Keratinocyte (primary cell): ENCODE results near the gene CDRT4. TPM values are rescaled to one million over a fixed set of nuclear protein-coding genes. Genes with fewer than 3 reads are reported as not detected.

Experiments
- DNase-seq: peaks from one replicate; pipeline ENCODE4 v3.0.0-alpha.2; 2011; ENCODE audit warnings: low read depth, missing footprints, low spot score
- FAIRE-seq: peaks from 2 replicates; lab custom pipeline; 2011; peaks lifted over from hg19 to GRCh38; lab: Jason Lieb, UNC
- H2AFZ ChIP-seq: 2 replicates; pipeline ENCODE4 v1.6.0; 2012; ENCODE audit warnings: low read length, control low read depth, inconsistent platforms; ENCODE audit not compliant: control insufficient read depth
- H3K27ac ChIP-seq: 2 replicates; pipeline ENCODE4 v1.5.1; 2011; ENCODE audit warnings: low read length; ENCODE audit not compliant: control insufficient read depth, insufficient read depth
- H3K27me3 ChIP-seq: 3 replicates; pipeline ENCODE4 v1.6.0; 2011; ENCODE audit warnings: low read length; ENCODE audit not compliant: control insufficient read depth, insufficient read depth; ENCODE audit errors: extremely low read depth
- H3K36me3 ChIP-seq, 2 experiments: 2 replicates in 1 of 2; 3 replicates in 1 of 2; pipeline ENCODE4 v1.5.1; 2011; ENCODE audit warnings: low read length in 2 of 2, mild to moderate bottlenecking in 1 of 2; ENCODE audit not compliant: control insufficient read depth in 2 of 2, insufficient read depth in 2 of 2; ENCODE audit errors: extremely low read depth in 1 of 2
- H3K4me1 ChIP-seq: 3 replicates; pipeline ENCODE4 v1.5.1; 2011; ENCODE audit warnings: low read length; ENCODE audit not compliant: control insufficient read depth, insufficient read depth; ENCODE audit errors: extremely low read depth
- H3K4me2 ChIP-seq: 3 replicates; pipeline ENCODE4 v1.6.0; 2011; ENCODE audit warnings: low read depth, low read length; ENCODE audit not compliant: control insufficient read depth, insufficient read depth; ENCODE audit errors: extremely low read depth
- H3K4me3 ChIP-seq, 3 experiments: fragments of 200-600 bp in 1 of 3; sonication (generic) in 1 of 3; 2 replicates in 2 of 3; 3 replicates in 1 of 3; pipeline ENCODE4 v1.5.1; 2011 to 2016; ENCODE audit warnings: low read length in 3 of 3, mild to moderate bottlenecking in 3 of 3, control low read depth in 2 of 3, inconsistent platforms in 1 of 3, low read depth in 1 of 3, mixed read lengths in 1 of 3, mixed run types in 1 of 3, moderate library complexity in 1 of 3; ENCODE audit not compliant: control insufficient read depth in 2 of 3, insufficient read depth in 2 of 3; ENCODE audit errors: extremely low read depth in 1 of 3
- H3K79me2 ChIP-seq: 2 replicates; pipeline ENCODE4 v1.6.0; 2012; ENCODE audit warnings: low read length; ENCODE audit not compliant: control insufficient read depth, insufficient read depth
- H3K9ac ChIP-seq: 3 replicates; pipeline ENCODE4 v1.6.0; 2011; ENCODE audit warnings: low read length; ENCODE audit not compliant: control insufficient read depth, insufficient read depth; ENCODE audit errors: extremely low read depth
- H3K9me1 ChIP-seq: 3 replicates; pipeline ENCODE4 v1.6.0; 2011; ENCODE audit warnings: low read length; ENCODE audit not compliant: control insufficient read depth, insufficient read depth; ENCODE audit errors: extremely low read depth
- H3K9me3 ChIP-seq: 2 replicates; pipeline ENCODE4 v1.5.1; 2012; ENCODE audit warnings: low read depth, low read length; ENCODE audit not compliant: control insufficient read depth
- H4K20me1 ChIP-seq: 3 replicates; pipeline ENCODE4 v1.6.0; 2011; ENCODE audit warnings: low read length; ENCODE audit not compliant: control insufficient read depth, insufficient read depth; ENCODE audit errors: extremely low read depth
- CTCF ChIP-seq, 3 experiments: IDR thresholded peaks in 1 of 3; conservative IDR thresholded peaks in 1 of 3; optimal IDR thresholded peaks in 1 of 3; 2 replicates in 2 of 3; 3 replicates in 1 of 3; pipeline versions ENCODE3 to v1.5.1; 2011; ENCODE audit warnings: low read length in 3 of 3, mild to moderate bottlenecking in 3 of 3, moderate library complexity in 2 of 3, control low read depth in 1 of 3, inconsistent platforms in 1 of 3; ENCODE audit not compliant: insufficient read depth in 2 of 3; ENCODE audit errors: extremely low read depth in 1 of 3
- EZH2 ChIP-seq: IDR thresholded peaks from one replicate; pipeline ENCODE4 v1.6.1; 2012; ENCODE audit warnings: inconsistent platforms, mild to moderate bottlenecking, low read length, moderate library complexity
- dilution Hi-C: fragments of 300-500 bp; cut with MboI; formaldehyde crosslinking; loops from one replicate; pipeline ENCODE4 v1.7.0; 2020; ENCODE audit warnings: low sequenced_read_pairs; ENCODE audit not compliant: extremely low pct_ligation_motif_present
- polyA plus RNA-seq, 5 experiments: library from polyadenylated mRNA; depleted of rRNA in 3 of 5; stranded (reverse) in 3 of 5; stranded (forward) in 1 of 5; unstranded in 1 of 5; fragments of >200 nt; gene quantifications; 1 replicate in 1 of 5; 2 replicates in 3 of 5; 3 replicates in 1 of 5; pipeline versions ENCODE4 v1.2.1 to v1.2.3, GENCODE V29; 2011 to 2012; ENCODE audit warnings: missing spikeins in 2 of 5, low read depth in 1 of 5, low replicate concordance in 1 of 5

The CDRT4 gene
- polyA plus RNA-seq, 1 donor (not counting 4 experiments of a cell fraction or from before 2014, with no cell fraction given), result 0.93 TPM

GRCh38 chr17:15478845-15479244, 11.4 kb upstream of the CDRT4 start:
- no peaks in the 10 kb centered on the region for H4K20me1 ChIP-seq
- H3K9me1 ChIP-seq, result no peaks in the 10 kb centered on the region
- H3K27me3 ChIP-seq, result no peaks in the 10 kb centered on the region
- H3K4me1 ChIP-seq, result peaks cover 6% of the 10 kb centered on the region
- no peak overlapping the region for H3K4me3 ChIP-seq
- H3K4me2 ChIP-seq, result no peak overlapping the region
- TF ChIP-seq CTCF (optimal IDR thresholded peaks at IDR 0.05 in 1 of 3, IDR thresholded peaks at IDR 0.05 in 1 of 3, conservative IDR thresholded peaks at IDR 0.05 in 1 of 3; ENCODE audit: extremely low read depth in 1 of 3, insufficient read depth in 2 of 3, low read length in 3 of 3) (no peak), EZH2 (no peak)
- no peak overlapping the region for H3K9ac ChIP-seq
- H3K36me3 ChIP-seq, result peaks cover 0 to 2% of the 10 kb centered on the region in 2 experiments
- dilution Hi-C loops, result no loop called here
- H3K27ac ChIP-seq, result no peak overlapping the region
- FAIRE-seq, result no peak
- DNase-seq, result no peak
- H2AFZ ChIP-seq, result no peak overlapping the region
- H3K79me2 ChIP-seq, result no peaks in the 10 kb centered on the region
- no peaks in the 10 kb centered on the region for H3K9me3 ChIP-seq

GRCh38 chr17:15475631-15476354, 8.4 kb upstream of the CDRT4 start:
- H3K4me3 ChIP-seq, result no peak overlapping the region
- dilution Hi-C loops, result no loop called here
- H3K27ac ChIP-seq, result no peak overlapping the region
- H3K79me2 ChIP-seq, result no peaks in the 10 kb centered on the region
- no peaks in the 10 kb centered on the region for H3K9me1 ChIP-seq
- DNase-seq, result no peak
- FAIRE-seq, result no peak
- H4K20me1 ChIP-seq, result no peaks in the 10 kb centered on the region
- no peak for TF ChIP-seq EZH2
- no peak for TF ChIP-seq CTCF (optimal IDR thresholded peaks at IDR 0.05 in 1 of 3, IDR thresholded peaks at IDR 0.05 in 1 of 3, conservative IDR thresholded peaks at IDR 0.05 in 1 of 3; ENCODE audit: extremely low read depth in 1 of 3, insufficient read depth in 2 of 3, low read length in 3 of 3)
- no peak overlapping the region for H3K9ac ChIP-seq
- no peak overlapping the region for H2AFZ ChIP-seq
- H3K4me2 ChIP-seq, result no peak overlapping the region
- H3K4me1 ChIP-seq, result peaks cover 6% of the 10 kb centered on the region
- H3K27me3 ChIP-seq, result no peaks in the 10 kb centered on the region
- H3K9me3 ChIP-seq, result no peaks in the 10 kb centered on the region
- H3K36me3 ChIP-seq, result no peaks in the 10 kb centered on the region
